H1 (cell line): ENCODE results near the gene CPSF4L. TPM values are rescaled to one million over a fixed set of nuclear protein-coding genes. Genes with fewer than 3 reads are reported as not detected.

ENCODE experiments used
- ASH2L ChIP-seq: fragments of 200-600, 300-600 bp; sonication (generic); IDR thresholded peaks from one replicate; pipeline ENCODE4 v1.7.1; 2017; ENCODE audit warnings: low read length
- ATF2 ChIP-seq: IDR thresholded peaks from 2 replicates; pipeline ENCODE4 v1.6.1; 2012; ENCODE audit warnings: low read length, inconsistent platforms
- CHD7 ChIP-seq: fragments of 300-600 bp; sonication (generic); IDR thresholded peaks from 2 replicates; pipeline ENCODE4 v1.7.1; 2012; ENCODE audit warnings: low read length, moderate library complexity, mild to moderate bottlenecking, inconsistent platforms; ENCODE audit not compliant: insufficient replicate concordance
- HDAC2 ChIP-seq, 2 experiments: fragments of 300-600 bp in 1 of 2; sonication (generic) in 1 of 2; IDR thresholded peaks; 2 replicates each; pipeline ENCODE4 v1.6.1; 2011 to 2012; ENCODE audit warnings: low read depth in 2 of 2, low read length in 2 of 2, mild to moderate bottlenecking in 2 of 2, moderate library complexity in 2 of 2, borderline replicate concordance in 1 of 2, inconsistent platforms in 1 of 2
- NRF1 ChIP-seq: IDR thresholded peaks from 2 replicates; pipeline ENCODE4 v1.6.1; 2011; ENCODE audit warnings: mild to moderate bottlenecking, low read depth, low read length, improper control_type of control experiment
- RNF2 ChIP-seq: fragments of 200-900, 300-1000 bp; sonication (generic); IDR thresholded peaks from 2 replicates; pipeline ENCODE4 v1.7.1; 2016; ENCODE audit warnings: borderline replicate concordance, low read depth, mild to moderate bottlenecking, antibody characterized with exemption, low read length; ENCODE audit not compliant: poor library complexity, severe bottlenecking; ENCODE audit errors: missing control alignments
- SIN3A ChIP-seq, 2 experiments: IDR thresholded peaks in 1 of 2; conservative IDR thresholded peaks in 1 of 2; 2 replicates each; pipeline ENCODE4 v1.6.1; 2011 to 2012; ENCODE audit warnings: low read length in 2 of 2, improper control_type of control experiment in 1 of 2, low read depth in 1 of 2, mild to moderate bottlenecking in 1 of 2
- TAF1 ChIP-seq: IDR thresholded peaks from 2 replicates; pipeline ENCODE4 v1.6.1; 2011; ENCODE audit warnings: mild to moderate bottlenecking, low read depth, low read length
- YY1 ChIP-seq: IDR thresholded peaks from 2 replicates; pipeline ENCODE4 v1.6.1; 2011; ENCODE audit warnings: low read depth, mild to moderate bottlenecking, low read length
- polyA plus RNA-seq, 7 experiments: library from polyadenylated mRNA; depleted of rRNA in 3 of 7; stranded (reverse) in 5 of 7; unstranded in 2 of 7; fragments of >200 nt in 5 of 7; fragments of 200-250 nt in 2 of 7; gene quantifications; 1 replicate in 5 of 7; 2 replicates in 1 of 7; 4 replicates in 1 of 7; pipeline versions ENCODE4 v1.2.1 to v1.2.3, GENCODE V29; 2011 to 2013; ENCODE audit warnings: missing spikeins in 2 of 7, mixed read lengths in 2 of 7
- total RNA-seq: library from RNA; stranded (reverse); fragmentation: NEBNext Ultra II Directional; extraction: Animal tissue kit (Norgen Biotek cat#: 25700); gene quantifications from 2 replicates; pipeline ENCODE4 v1.2.1, GENCODE V29; 2021

Gene CPSF4L
- total and polyA plus RNA-seq, 2 of the 8 experiments (the other 6 are each of a cell fraction or from before 2014, with no cell fraction given) = not detected

GRCh38 chr17:73237714-73238113 is 24.0 kb downstream of the CPSF4L start (continued):
- no peak for TF ChIP-seq CHD7
- TF ChIP-seq RNF2 = no peak
- no peak for TF ChIP-seq TAF1
- TF ChIP-seq NRF1 = no peak
- no peak for TF ChIP-seq SIN3A (conservative IDR thresholded peaks at IDR 0.05 in 1 of 2, IDR thresholded peaks at IDR 0.05 in 1 of 2; ENCODE audit: low read depth in 1 of 2, low read length in 2 of 2)
- TF ChIP-seq ATF2 = no peak
- no peak for TF ChIP-seq YY1
- TF ChIP-seq HDAC2 (IDR thresholded peaks at IDR 0.05; ENCODE audit: borderline replicate concordance in 1 of 2, low read depth in 2 of 2, low read length in 2 of 2) = no peak
- TF ChIP-seq ASH2L = no peak
